Ishikawa (cell line): ENCODE data around the gene ADAD2.

Experiments
- EP300 ChIP-seq: IDR thresholded peaks from 2 replicates; pipeline ENCODE4 v1.6.1; 2012; ENCODE audit warnings: borderline replicate concordance
- RAD21 ChIP-seq: IDR thresholded peaks from 2 replicates; pipeline ENCODE4 v1.6.1; 2012; ENCODE audit warnings: low read depth
- TAF1 ChIP-seq: IDR thresholded peaks from 2 replicates; pipeline ENCODE4 v1.6.1; 2012; ENCODE audit warnings: low read depth, mild to moderate bottlenecking
- TCF12 ChIP-seq: IDR thresholded peaks from 2 replicates; pipeline ENCODE4 v1.6.1; 2012; ENCODE audit warnings: low read depth
- YY1 ChIP-seq: IDR thresholded peaks from 2 replicates; pipeline ENCODE4 v1.6.1; 2012; ENCODE audit warnings: low read depth

GRCh38 chr16:84196101-84196500 is 5.1 kb downstream of the ADAD2 start:
- TF ChIP-seq YY1: no peak
- TF ChIP-seq EP300: no peak
- no peak for TF ChIP-seq TCF12
- TF ChIP-seq RAD21: no peak
- TF ChIP-seq TAF1: no peak
